Hematopoietic multipotent progenitor cell treated with erythropoietin and hydrocortisone succinate and interleukin-3 and kit ligand, for 15 days (in vitro differentiated cells): ENCODE data around the gene SEPHS1.
"Not testable (repeated sequence)": the region's sequence is repeated elsewhere in the genome, so short reads cannot be mapped to it uniquely, and the experiment has no call there.

Experiments used
- DNase-seq: peaks from one replicate; pipeline ENCODE4 v3.0.0-alpha.2; 2015; ENCODE audit warnings: low spot score

The SEPHS1 gene

GRCh38 chr10:13360587-13360986 is 12.5 kb upstream of the SEPHS1 start:
- DNase-seq = no peak

- DNase-seq = no peak
Observed at GRCh38 chr10:13356392-13356791, 8.3 kb upstream of the SEPHS1 start.

- no peak for DNase-seq
Observed at GRCh38 chr10:13354783-13355182, 6.7 kb upstream of the SEPHS1 start.

GRCh38 chr10:13352519-13352918 is 4.4 kb upstream of the SEPHS1 start:
- DNase-seq = no peak

GRCh38 chr10:13351340-13351915 is 3.3 kb upstream of the SEPHS1 start:
- DNase-seq = no peak

- no peak for DNase-seq
Observed at GRCh38 chr10:13349463-13350274, 1.6 kb upstream of the SEPHS1 start.

- DNase-seq = peak; percentile 78
Observed at GRCh38 chr10:13347500-13348156, 465 bp downstream of the SEPHS1 start.

- DNase-seq = no peak
Observed at GRCh38 chr10:13347043-13347499, 1.0 kb downstream of the SEPHS1 start.

GRCh38 chr10:13346283-13347042 is 1.6 kb downstream of the SEPHS1 start:
- DNase-seq = no peak

GRCh38 chr10:13340626-13341376 is 7.3 kb downstream of the SEPHS1 start:
- no peak for DNase-seq

GRCh38 chr10:13340068-13340467 is 8.0 kb downstream of the SEPHS1 start:
- DNase-seq = no peak

GRCh38 chr10:13338390-13339110 is 9.5 kb downstream of the SEPHS1 start:
- no peak for DNase-seq

- DNase-seq = no peak
Observed at GRCh38 chr10:13337827-13338196, 10.3 kb downstream of the SEPHS1 start.

- DNase-seq = no peak
Observed at GRCh38 chr10:13337128-13337826, 10.8 kb downstream of the SEPHS1 start.

- DNase-seq = no peak
Observed at GRCh38 chr10:13335881-13336280, 12.2 kb downstream of the SEPHS1 start.

- no peak for DNase-seq
Observed at GRCh38 chr10:13334556-13334955, 13.5 kb downstream of the SEPHS1 start.

GRCh38 chr10:13331646-13332045 is 16.4 kb downstream of the SEPHS1 start:
- no peak for DNase-seq

- DNase-seq = not testable (repeated sequence)
Observed at GRCh38 chr10:13330980-13331379, 17.1 kb downstream of the SEPHS1 start.

- no peak for DNase-seq
Observed at GRCh38 chr10:13329565-13329964, 18.5 kb downstream of the SEPHS1 start.

- no peak for DNase-seq
Observed at GRCh38 chr10:13328613-13329012, 19.5 kb downstream of the SEPHS1 start.
